Common myeloid progenitor, CD34-positive (primary cell): ENCODE data around the gene ADAMTSL1.

Source experiments
- CTCF ChIA-PET: fragments of 350-600 bp; sonication (Branson Sonifier 250); formaldehyde crosslinking; loops from one replicate; lab custom pipeline; 2021; ENCODE audit warnings: antibody characterized with exemption; lab: Charles Lee
- POLR2A ChIA-PET: fragments of 350-600 bp; sonication (Branson Sonifier 250); formaldehyde crosslinking; loops from one replicate; lab custom pipeline; 2021; ENCODE audit warnings: antibody characterized with exemption; lab: Charles Lee
- DNase-seq, 3 donors: peaks; one replicate each; pipeline versions ENCODE4 v3.0.0 to v3.0.0-alpha.2; 2013
- H3K27ac ChIP-seq, 2 experiments: 1 replicate in 1 of 2; 2 replicates in 1 of 2; pipeline ENCODE4 v1.7.0; 2013; ENCODE audit warnings: inconsistent platforms in 2 of 2, low read length in 2 of 2, mild to moderate bottlenecking in 2 of 2, low read depth in 1 of 2, moderate library complexity in 1 of 2; ENCODE audit not compliant: severe bottlenecking in 2 of 2, insufficient read depth in 1 of 2, poor library complexity in 1 of 2
- H3K27me3 ChIP-seq, 5 experiments: replicated peaks in 2 of 5; 1 replicate in 3 of 5; 2 replicates in 2 of 5; pipeline versions ENCODE4 v1.6.1 to v1.7.0; 2013; ENCODE audit warnings: low read length in 4 of 5, mild to moderate bottlenecking in 2 of 5, moderate library complexity in 2 of 5, inconsistent platforms in 1 of 5; ENCODE audit not compliant: insufficient read depth in 5 of 5, control insufficient read depth in 4 of 5
- H3K36me3 ChIP-seq, 4 experiments: 1 replicate in 2 of 4; 2 replicates in 2 of 4; pipeline versions ENCODE4 v1.6.1 to v1.7.0; 2013; ENCODE audit warnings: low read length in 3 of 4, control low read depth in 1 of 4, mild to moderate bottlenecking in 1 of 4; ENCODE audit not compliant: control insufficient read depth in 4 of 4, insufficient read depth in 4 of 4
- H3K4me1 ChIP-seq, 4 experiments: 1 replicate in 3 of 4; 2 replicates in 1 of 4; pipeline versions ENCODE4 v1.6.1 to v1.7.1; 2013; ENCODE audit warnings: low read length in 3 of 4, mild to moderate bottlenecking in 3 of 4, control low read depth in 1 of 4, inconsistent platforms in 1 of 4, moderate library complexity in 1 of 4; ENCODE audit not compliant: control insufficient read depth in 4 of 4, insufficient read depth in 4 of 4; ENCODE audit errors: control extremely low read depth in 1 of 4
- H3K4me3 ChIP-seq, 7 experiments: 1 replicate in 4 of 7; 2 replicates in 3 of 7; pipeline versions ENCODE4 v1.5.1 to v1.7.0; 2013; ENCODE audit warnings: mild to moderate bottlenecking in 7 of 7, low read length in 6 of 7, moderate library complexity in 6 of 7, inconsistent platforms in 2 of 7, low read depth in 2 of 7, control low read depth in 1 of 7; ENCODE audit not compliant: insufficient read depth in 4 of 7, control insufficient read depth in 1 of 7; ENCODE audit errors: extremely low read depth in 1 of 7
- H3K9me3 ChIP-seq, 5 experiments: 1 replicate in 4 of 5; 2 replicates in 1 of 5; pipeline versions ENCODE4 v1.6.1 to v1.7.1; 2013; ENCODE audit warnings: low read length in 4 of 5, mild to moderate bottlenecking in 2 of 5, inconsistent platforms in 1 of 5, low read depth in 1 of 5, moderate library complexity in 1 of 5; ENCODE audit not compliant: control insufficient read depth in 4 of 5, insufficient read depth in 2 of 5; ENCODE audit errors: control extremely low read depth in 1 of 5
- WGBS: methylation state at CpG from one replicate; pipeline ENCODE4 v1.1.5; 2013; ENCODE audit not compliant: insufficient coverage; 5-methylcytosine and 5-hydroxymethylcytosine counted together

Gene ADAMTSL1

DNA sequence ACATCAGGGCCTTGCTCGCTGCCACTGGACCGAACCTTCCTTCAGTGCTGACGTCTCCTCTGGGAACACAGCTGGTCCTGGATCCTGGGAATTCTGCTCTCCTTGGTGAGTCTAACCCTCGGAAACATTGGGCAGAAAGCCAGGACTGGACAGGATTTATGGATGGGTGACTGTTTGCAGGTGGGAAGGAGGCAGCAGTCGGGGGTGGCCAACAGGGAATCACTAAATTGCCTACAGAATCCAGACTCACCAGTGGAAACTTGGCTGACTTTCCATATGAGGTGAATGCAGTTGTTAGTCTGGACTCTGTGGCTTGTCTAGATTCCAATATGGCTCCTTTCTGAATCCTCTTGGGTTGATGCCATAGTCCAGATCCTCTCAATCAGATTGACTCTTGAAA is 355.9 kb downstream of the ADAMTSL1 start:
- CTCF ChIA-PET: no interaction called here
- Histone ChIP-seq H3K9me3 (no peaks in the 10 kb centered on the region), H3K36me3 (no peaks in the 10 kb centered on the region), H3K27ac (no peak overlapping the region), H3K4me1 (peaks cover 0 to 10% (median 0%) of the 10 kb centered on the region in 4 experiments), H3K4me3 (no peak overlapping the region), H3K27me3 (peaks cover 0 to 1% (median 0%) of the 10 kb centered on the region in 5 experiments)
- POLR2A ChIA-PET: no interaction called here
- no peak for DNase-seq
- WGBS: 100% methylated on average over 4 of the region's 5 CpGs

- Histone ChIP-seq H3K4me1 (no peaks in the 10 kb centered on the region), H3K27me3 (no peaks in the 10 kb centered on the region), H3K27ac (no peak overlapping the region), H3K36me3 (no peaks in the 10 kb centered on the region), H3K4me3 (no peak overlapping the region), H3K9me3 (no peaks in the 10 kb centered on the region)
- no CpG with 5 or more reads among the region's 4 CpGs for WGBS
- no peak for DNase-seq
- POLR2A ChIA-PET: no interaction called here
- CTCF ChIA-PET: no interaction called here
These were observed 360.9 kb downstream of the ADAMTSL1 start for GRCh38 chr9:18834740-18835361.

GRCh38 chr9:18837402-18837801 is 363.4 kb downstream of the ADAMTSL1 start:
- no peak overlapping the region for H3K4me3 ChIP-seq
- ChIA-PET POLR2A (no interaction called here), CTCF (no interaction called here)
- no peaks in the 10 kb centered on the region for H3K9me3 ChIP-seq
- H3K36me3 ChIP-seq: no peaks in the 10 kb centered on the region
- H3K27ac ChIP-seq: no peak overlapping the region
- DNase-seq: no peak
- WGBS: 91% methylated on average over 4 of the region's 5 CpGs
- no peaks in the 10 kb centered on the region for H3K27me3 ChIP-seq
- no peaks in the 10 kb centered on the region for H3K4me1 ChIP-seq

- 83% methylated on average over 4 of the region's 5 CpGs for WGBS
- H3K27me3 ChIP-seq: peaks cover 0 to 2% (median 0%) of the 10 kb centered on the region in 5 experiments
- H3K9me3 ChIP-seq: peaks cover 0 to 4% (median 0%) of the 10 kb centered on the region in 5 experiments
- CTCF ChIA-PET: no interaction called here
- POLR2A ChIA-PET: no interaction called here
- no peak overlapping the region for H3K4me3 ChIP-seq
- no peak for DNase-seq
- no peak overlapping the region for H3K27ac ChIP-seq
- H3K36me3 ChIP-seq: no peaks in the 10 kb centered on the region
- H3K4me1 ChIP-seq: no peaks in the 10 kb centered on the region
These were observed 373.8 kb downstream of the ADAMTSL1 start for GRCh38 chr9:18847576-18848275.

GRCh38 chr9:18848657-18849056 is 374.7 kb downstream of the ADAMTSL1 start:
- ChIA-PET POLR2A (no interaction called here), CTCF (no interaction called here)
- H3K27ac ChIP-seq: no peak overlapping the region
- H3K4me1 ChIP-seq: no peaks in the 10 kb centered on the region
- H3K4me3 ChIP-seq: no peak overlapping the region
- no peaks in the 10 kb centered on the region for H3K36me3 ChIP-seq
- WGBS: 100% methylated on average over 2 of the region's 3 CpGs
- DNase-seq: no peak
- H3K27me3 ChIP-seq: peaks cover 0 to 2% (median 0%) of the 10 kb centered on the region in 5 experiments
- peaks cover 0 to 4% (median 0%) of the 10 kb centered on the region in 5 experiments for H3K9me3 ChIP-seq

- Histone ChIP-seq H3K27me3 (peaks cover 0 to 2% (median 0%) of the 10 kb centered on the region in 5 experiments), H3K4me3 (no peak overlapping the region), H3K9me3 (peaks cover 0 to 4% (median 0%) of the 10 kb centered on the region in 5 experiments), H3K4me1 (no peaks in the 10 kb centered on the region), H3K36me3 (no peaks in the 10 kb centered on the region), H3K27ac (no peak overlapping the region)
- 100% methylated on average over 2 of the region's 6 CpGs for WGBS
- CTCF ChIA-PET: no interaction called here
- no peak for DNase-seq
- POLR2A ChIA-PET: no interaction called here
These were observed 375.3 kb downstream of the ADAMTSL1 start for GRCh38 chr9:18849270-18849669.

DNA sequence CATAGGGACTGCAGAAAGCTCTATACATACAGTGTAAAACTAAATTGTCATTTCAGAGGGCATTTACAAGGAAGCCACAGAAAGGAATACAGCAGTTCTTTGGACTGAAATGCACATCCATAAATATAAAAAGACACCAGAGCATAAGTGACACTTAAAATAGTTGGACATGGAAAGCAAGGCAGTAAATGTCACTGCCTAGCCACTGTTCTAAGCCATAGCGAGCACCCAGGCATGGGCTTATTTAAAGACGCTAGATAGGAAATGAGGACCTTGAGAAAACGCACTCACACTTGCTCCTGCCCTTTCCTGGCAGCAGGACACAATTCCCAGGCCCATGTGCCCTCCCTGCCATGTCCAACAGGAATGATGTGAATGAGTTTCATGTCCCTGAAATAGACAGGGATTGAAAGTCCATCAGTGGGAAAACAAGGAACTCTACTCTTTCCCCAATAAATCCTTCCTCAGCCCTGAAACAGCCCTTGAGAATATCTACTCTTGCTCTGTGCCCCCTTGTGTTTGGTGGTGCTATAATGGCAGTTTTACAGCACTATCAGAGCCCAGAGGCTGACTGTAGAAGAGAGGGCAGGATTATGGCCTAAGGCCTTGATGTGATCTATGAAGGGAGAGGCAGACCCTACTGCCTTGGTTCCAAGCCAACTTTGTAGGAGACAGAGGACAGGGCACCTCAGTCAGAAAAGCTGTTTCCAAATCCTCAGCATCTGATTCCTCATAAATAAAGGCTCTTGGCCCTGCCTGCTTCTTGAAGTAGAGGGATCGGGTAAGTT is 376.1 kb downstream of the ADAMTSL1 start:
- ChIA-PET CTCF (no interaction called here), POLR2A (no interaction called here)
- H3K9me3 ChIP-seq: peaks cover 0 to 3% (median 0%) of the 10 kb centered on the region in 5 experiments
- no peaks in the 10 kb centered on the region for H3K4me1 ChIP-seq
- no peak overlapping the region for H3K4me3 ChIP-seq
- no peak overlapping the region for H3K27ac ChIP-seq
- no peak for DNase-seq
- 89% methylated on average over 4 of the region's 4 CpGs for WGBS
- peaks cover 0 to 2% (median 0%) of the 10 kb centered on the region in 5 experiments for H3K27me3 ChIP-seq
- H3K36me3 ChIP-seq: no peaks in the 10 kb centered on the region
